ENCODE results near the gene TFPI.
A peak's percentile ranks its signal among the peaks of the same experiment; 100 is the strongest.

The TFPI gene

GRCh38 chr2:187466129-187466792, 88.0 kb downstream of the TFPI start:
- DNase-seq (ENCODE audit: low read depth in 2 of 2), result no peak

- no peak for DNase-seq (ENCODE audit: low read depth in 2 of 2)
Measured at GRCh38 chr2:187462839-187463238, 91.4 kb downstream of the TFPI start.

DNA sequence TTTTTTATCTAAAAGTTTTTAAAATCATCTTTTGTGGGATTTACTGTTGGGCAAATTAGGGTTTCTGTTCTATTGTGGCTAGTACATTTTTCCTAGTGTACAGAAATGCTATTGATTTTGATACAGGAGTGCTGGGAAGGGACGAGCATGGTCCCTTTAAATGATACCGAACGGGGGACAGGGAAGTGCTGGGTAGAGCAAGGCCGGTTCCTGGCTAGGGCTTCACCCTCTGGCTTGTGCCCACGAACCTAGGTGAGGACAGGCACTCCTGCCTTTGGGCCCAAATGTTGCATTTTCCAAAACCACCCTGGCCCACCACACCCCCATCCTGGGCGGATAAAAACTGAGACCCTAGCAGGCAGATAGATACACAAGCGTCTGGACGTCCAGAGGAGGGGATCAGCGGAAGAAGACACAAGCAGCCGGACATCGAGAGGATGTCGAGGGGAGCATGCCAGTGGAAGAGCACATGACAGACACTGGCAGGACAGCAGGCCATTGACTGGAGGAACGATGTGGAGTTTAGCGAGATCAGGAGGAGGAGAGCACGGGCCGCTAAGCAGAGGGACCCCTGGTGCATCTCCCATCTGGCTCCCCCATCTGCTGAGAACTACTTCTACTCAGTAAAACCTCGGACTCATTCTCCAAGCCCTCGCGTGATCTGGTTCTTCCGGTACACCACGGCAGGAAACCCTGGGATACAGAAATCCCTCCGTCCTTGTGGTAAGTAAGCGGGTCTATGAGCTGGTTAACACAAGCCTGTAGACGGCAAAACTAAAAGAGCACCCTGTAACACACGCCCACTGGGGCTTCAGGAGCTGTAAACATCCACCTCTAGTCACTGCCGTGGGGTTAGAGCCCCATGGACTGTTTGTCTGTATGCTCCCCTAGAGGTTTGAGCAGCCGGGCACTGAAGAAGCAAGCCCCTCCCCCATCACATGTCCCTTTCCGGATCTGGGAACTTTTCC, 92.7 kb downstream of the TFPI start:
- no peak for DNase-seq (ENCODE audit: low read depth in 2 of 2)

DNA sequence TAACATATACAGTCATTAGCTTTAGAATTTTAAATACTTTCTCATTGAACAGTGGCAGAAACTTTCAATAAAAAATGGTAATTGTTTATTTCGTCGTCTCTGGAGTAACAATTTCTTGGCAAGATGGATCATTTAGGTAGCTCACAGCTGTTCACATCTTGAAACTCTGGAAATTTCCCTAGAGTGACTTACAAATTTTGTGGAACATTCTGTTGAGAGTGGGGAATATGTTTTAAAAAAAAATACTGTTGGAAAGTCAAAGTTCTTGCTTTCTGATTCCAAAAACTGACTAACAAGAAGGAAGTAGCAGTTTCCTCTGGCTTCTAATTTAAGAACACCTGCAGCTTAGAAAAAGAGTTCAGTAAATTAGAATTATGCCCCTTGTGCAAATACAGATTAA, 95.0 kb downstream of the TFPI start:
- DNase-seq (ENCODE audit: low read depth in 2 of 2), result no peak

GRCh38 chr2:187453078-187453641, 101.1 kb downstream of the TFPI start:
- no peak for DNase-seq (ENCODE audit: low read depth in 2 of 2)

DNA sequence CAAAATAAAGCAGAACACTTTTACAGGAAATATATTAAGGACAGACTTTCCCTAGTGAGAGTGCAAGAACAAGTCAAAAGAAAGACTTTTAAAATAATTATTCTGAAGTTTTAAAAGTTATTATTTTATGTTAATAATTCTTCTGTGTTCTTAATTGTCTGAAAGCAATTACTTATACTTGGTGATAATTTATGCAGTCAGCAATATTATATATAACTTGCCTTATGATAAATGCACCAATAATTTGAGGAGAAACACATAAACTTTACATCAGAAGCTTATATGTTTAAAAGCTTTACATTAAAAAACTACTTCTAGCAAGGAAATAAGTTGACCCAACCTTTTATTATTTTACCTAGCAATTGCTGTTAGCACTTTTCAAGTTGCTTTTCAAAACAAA, 102.7 kb downstream of the TFPI start:
- no peak for DNase-seq (ENCODE audit: low read depth in 2 of 2)

DNA sequence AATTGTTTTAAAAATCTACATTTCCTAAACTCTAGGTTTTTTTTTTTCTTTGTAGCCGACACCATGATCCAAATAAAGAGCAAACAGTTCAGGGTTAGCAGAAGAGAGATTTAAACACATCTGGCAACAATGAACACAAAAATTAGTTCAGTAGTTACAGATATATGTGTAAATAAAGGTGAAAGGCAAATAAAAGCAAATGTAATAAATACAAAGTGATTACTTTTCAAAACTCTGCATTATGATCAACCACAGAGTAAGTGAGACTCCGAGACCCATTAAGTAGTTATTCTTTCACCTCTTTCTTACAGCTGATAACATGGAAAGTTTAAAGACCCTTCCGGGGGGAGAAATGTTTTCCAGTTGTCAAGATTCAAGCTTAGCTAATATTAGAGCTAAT, 106.9 kb downstream of the TFPI start:
- no peak for DNase-seq (ENCODE audit: low read depth in 2 of 2)

DNA sequence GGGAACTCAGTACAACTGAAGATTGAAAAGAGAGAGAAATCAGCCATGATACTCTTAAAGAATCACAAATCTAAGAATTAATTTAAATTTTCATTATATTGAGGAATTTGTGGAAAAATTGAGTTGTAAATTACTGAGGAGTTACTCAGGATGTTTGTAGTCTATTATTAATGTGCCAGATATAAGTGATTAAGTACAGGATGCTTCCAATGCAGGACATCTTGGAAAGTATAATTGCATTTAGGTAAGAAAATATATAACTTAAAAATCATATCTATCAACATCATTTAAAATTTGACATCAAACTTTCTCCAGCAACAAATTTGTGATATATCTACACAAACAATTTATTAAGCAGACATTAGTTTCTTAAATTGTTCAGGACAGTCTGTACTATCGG, 107.5 kb downstream of the TFPI start:
- DNase-seq (ENCODE audit: low read depth in 2 of 2), result no peak

DNA sequence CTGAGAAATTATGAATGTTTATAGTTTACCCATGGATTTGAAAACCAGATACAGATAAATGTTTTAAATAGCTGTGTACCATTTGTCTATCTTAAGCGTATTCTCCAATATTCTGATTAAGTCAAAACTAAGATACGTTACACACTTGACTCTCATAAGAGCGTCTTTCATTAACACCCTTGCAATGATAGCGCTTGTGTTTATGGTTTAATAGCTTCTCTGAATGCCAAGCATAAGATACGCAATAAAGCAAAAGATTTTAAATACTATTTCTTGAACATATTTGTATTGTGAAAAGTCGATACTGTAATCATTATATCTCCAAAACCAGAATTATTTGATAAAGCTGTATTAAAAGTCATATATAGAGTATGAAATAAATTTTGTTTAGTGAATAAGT, 109.2 kb downstream of the TFPI start:
- DNase-seq (ENCODE audit: low read depth in 2 of 2), result no peak

GRCh38 chr2:187442778-187443177, 111.5 kb downstream of the TFPI start:
- DNase-seq (ENCODE audit: low read depth in 2 of 2), result no peak

- DNase-seq (ENCODE audit: low read depth in 2 of 2), result no peak
Measured at GRCh38 chr2:187442378-187442777, 111.9 kb downstream of the TFPI start.

DNA sequence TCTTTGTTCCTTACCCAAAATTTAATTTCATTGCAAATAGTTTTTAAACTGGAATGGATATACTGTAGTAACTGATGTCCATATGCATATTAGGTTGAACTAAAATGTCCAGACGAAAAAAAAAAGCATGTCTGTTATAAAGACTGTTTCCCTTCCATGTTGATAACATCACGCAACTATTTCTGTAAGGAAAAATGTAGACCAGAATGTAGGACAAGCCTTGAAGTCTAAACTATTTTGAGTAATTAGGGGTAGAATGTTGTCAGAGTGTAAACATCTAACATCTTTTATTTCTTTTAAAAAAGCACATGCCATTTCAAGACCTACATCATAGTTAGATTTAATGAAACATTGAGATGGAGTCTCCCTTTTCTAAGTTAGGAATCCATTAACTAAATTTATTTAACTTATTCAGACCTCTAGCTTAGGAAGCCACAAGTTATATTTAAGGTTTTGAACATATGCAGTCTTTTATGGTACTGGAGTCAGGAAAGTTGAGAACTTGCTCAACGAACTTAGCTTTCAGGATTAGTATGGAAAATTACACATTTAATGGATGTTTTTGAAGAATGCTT, 114.0 kb downstream of the TFPI start:
- no peak for DNase-seq (ENCODE audit: low read depth in 2 of 2)

GRCh38 chr2:187438455-187438854, 115.8 kb downstream of the TFPI start:
- DNase-seq (ENCODE audit: low read depth in 2 of 2), result no peak

- DNase-seq (ENCODE audit: low read depth in 2 of 2), result no peak
Measured at GRCh38 chr2:187435756-187436155, 118.5 kb downstream of the TFPI start.

DNA sequence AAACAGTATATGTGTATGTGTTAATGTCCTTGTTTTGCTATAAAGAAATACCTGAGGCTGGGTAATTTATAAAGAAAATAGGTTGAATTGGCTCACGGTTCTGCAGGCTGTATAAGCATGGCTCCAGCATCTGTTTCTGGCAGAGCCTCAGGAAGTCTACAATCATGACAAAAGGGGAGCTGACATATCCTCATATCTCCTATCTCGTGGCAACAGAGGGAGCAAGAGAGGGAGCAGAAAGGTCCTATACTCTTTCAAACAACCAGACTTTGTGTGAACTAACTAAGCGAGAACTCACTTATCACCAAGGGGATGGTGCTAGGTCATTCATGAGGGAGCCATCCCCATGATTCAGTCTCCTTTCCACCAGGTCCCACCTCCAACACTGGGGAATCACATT, 119.2 kb downstream of the TFPI start:
- no peak for DNase-seq (ENCODE audit: low read depth in 2 of 2)

DNA sequence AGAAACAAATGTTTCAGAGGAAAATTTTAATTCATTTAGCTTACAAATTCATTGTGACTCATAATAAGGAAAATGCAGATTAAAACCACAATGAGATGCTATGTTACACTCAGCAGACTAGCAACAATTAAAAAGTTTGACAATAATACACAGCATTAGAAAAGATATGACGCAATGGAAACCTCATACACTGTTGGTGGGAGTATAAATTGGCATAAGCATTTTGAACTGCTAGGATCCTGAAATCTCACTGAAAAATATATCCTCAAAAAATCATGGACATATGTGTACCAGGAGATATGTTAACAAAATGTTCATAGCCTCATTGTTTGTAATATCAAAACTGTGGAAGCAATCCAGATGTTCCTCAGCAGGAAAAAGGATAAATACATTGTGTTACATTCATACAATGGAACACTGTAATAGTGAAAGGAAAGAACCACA, 119.9 kb downstream of the TFPI start:
- DNase-seq (ENCODE audit: low read depth in 2 of 2), result peak; percentile 34 to 46

DNA sequence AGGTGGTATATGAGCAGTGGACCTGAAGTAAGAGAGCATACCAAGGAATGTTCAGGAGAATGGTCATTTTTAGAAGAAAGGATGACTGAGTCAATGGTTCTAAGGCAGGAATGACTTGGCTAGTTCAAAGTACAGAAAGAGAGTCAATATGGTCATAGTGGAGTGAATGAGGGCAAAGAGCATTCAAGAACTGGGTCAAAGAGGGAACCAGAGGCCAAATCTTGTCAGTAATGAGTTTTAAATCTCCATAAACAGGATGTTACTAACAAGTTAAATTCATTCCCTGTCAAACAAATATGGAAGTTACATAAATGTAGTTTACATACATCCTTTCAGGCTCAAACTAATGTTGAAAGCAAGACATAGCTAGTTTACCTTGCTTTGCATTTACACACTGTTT, 122.3 kb downstream of the TFPI start:
- DNase-seq (ENCODE audit: low read depth in 2 of 2), result no peak

DNA sequence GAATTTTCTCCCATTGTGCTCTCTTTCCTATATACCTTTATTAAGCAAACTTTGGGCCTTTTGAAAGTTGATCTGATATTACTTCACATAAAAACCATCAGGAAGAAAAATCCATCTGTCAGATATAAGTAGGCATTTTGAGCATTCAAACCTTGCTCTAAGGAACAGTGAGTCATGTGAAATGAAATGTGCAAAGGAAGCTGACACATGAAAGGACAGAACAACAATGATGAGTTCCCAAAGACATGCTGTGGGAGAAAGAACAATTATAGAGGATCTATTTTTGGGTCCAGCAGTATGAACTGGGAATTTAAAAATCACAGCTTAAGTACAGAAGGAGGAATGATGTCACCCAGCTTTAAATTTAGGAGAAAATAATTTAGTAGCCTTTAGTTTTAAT, 124.2 kb downstream of the TFPI start:
- peak; percentile 28 to 34 for DNase-seq (ENCODE audit: low read depth in 2 of 2)

DNA sequence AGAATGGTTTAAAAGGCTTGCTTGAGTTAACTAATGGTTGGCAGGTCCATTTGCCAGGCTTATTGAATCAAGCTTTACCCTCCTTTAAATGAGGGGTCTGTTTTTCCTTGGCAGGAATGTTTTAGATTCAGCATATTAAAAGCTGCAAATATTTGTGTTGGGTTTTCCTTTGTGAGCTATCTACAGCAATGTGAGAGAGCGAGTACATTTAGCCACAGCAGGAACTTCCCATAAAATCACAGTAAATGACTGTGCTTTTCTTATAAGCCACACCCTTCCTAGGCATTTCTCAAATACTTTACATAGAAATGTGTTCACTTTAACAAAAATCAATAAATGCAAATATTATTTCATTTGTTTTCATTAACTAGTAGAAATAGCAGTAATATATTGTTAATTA, 130.1 kb downstream of the TFPI start:
- DNase-seq (ENCODE audit: low read depth in 2 of 2), result no peak

DNA sequence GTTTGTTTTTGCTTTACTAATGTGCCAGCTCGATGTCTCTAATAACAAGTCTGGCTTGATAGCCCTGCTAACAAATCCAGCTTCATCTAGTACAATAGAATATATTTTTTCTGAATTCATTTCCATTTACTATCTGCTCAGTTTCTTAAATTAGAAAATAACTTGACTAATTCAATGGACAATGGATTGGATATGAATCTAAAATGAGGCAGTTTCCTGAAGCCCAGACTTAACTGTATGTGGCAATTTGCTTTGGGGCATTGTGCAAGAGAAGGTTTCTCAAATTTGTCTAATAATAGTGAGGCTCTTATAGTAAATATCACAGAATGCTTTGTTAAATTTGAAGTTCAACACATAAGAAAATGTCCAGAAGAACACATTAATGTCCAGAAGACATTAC, 132.0 kb downstream of the TFPI start:
- DNase-seq (ENCODE audit: low read depth in 2 of 2), result no peak

- no peak for DNase-seq (ENCODE audit: low read depth in 2 of 2)
Measured at GRCh38 chr2:187421519-187421918, 132.7 kb downstream of the TFPI start.

GRCh38 chr2:187419808-187420207, 134.4 kb downstream of the TFPI start:
- DNase-seq (ENCODE audit: low read depth in 2 of 2), result no peak

Data from fibroblast of skin of left biceps (primary cell).